Measurements from ENCODE around the gene ADH6. TPM values are rescaled to one million over a fixed set of nuclear protein-coding genes. Genes with fewer than 3 reads are reported as not detected.

Gene ADH6
- total RNA-seq, 1 experiment from 2014 or later = 0.07 TPM

DNA sequence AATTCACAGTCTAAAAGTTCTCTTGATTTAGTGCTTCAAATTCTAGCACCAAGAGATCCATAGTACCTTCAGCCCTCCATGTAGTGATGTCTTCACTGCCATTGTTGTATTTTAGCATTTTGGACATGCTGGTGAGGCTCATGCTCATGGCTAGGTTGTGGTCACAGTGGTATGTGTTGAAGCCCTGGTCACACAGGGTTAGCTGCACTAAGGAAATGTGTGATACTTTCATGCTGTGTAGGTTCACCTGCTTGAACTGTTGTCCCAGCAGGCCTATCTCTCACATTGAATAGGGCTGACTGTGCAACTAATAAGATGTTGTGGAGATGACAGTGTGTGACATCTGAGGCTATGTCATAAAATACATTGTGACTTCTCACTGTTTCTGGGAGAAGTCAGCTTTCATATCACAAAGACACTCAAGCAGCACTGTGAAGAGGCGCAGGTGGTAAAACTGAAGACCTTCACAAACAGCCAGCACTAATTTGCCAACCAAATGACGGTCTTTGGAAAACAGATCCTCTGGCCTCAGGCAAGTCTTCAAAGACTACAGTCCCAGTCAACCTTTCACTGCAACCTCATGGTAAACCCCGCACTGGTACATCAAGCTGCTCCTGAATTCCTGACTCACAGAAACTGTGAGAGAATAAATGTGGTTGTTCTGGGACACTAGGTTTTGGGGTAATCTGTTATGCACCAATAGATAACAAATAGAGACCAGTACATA, 57.5 kb downstream of the ADH6 start (continued):
- TF ChIP-seq ARID4B (CRISPR knock-in tag; IDR thresholded peaks at IDR 0.05; ENCODE audit: borderline replicate concordance) = no peak
- TF ChIP-seq, protein P1, sequence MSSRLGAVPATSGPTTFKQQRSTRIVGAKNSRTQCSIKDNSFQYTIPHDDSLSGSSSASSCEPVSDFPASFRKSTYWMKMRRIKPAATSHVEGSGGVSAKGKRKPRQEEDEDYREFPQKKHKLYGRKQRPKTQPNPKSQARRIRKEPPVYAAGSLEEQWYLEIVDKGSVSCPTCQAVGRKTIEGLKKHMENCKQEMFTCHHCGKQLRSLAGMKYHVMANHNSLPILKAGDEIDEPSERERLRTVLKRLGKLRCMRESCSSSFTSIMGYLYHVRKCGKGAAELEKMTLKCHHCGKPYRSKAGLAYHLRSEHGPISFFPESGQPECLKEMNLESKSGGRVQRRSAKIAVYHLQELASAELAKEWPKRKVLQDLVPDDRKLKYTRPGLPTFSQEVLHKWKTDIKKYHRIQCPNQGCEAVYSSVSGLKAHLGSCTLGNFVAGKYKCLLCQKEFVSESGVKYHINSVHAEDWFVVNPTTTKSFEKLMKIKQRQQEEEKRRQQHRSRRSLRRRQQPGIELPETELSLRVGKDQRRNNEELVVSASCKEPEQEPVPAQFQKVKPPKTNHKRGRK (CRISPR knock-in tag; IDR thresholded peaks at IDR 0.05; ENCODE audit: borderline replicate concordance) = no peak
- TF ChIP-seq IRF2 (CRISPR knock-in tag; IDR thresholded peaks at IDR 0.05; ENCODE audit: borderline replicate concordance, low read depth) = no peak
- TF ChIP-seq, protein P2, sequence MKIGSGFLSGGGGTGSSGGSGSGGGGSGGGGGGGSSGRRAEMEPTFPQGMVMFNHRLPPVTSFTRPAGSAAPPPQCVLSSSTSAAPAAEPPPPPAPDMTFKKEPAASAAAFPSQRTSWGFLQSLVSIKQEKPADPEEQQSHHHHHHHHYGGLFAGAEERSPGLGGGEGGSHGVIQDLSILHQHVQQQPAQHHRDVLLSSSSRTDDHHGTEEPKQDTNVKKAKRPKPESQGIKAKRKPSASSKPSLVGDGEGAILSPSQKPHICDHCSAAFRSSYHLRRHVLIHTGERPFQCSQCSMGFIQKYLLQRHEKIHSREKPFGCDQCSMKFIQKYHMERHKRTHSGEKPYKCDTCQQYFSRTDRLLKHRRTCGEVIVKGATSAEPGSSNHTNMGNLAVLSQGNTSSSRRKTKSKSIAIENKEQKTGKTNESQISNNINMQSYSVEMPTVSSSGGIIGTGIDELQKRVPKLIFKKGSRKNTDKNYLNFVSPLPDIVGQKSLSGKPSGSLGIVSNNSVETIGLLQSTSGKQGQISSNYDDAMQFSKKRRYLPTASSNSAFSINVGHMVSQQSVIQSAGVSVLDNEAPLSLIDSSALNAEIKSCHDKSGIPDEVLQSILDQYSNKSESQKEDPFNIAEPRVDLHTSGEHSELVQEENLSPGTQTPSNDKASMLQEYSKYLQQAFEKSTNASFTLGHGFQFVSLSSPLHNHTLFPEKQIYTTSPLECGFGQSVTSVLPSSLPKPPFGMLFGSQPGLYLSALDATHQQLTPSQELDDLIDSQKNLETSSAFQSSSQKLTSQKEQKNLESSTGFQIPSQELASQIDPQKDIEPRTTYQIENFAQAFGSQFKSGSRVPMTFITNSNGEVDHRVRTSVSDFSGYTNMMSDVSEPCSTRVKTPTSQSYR (CRISPR knock-in tag; IDR thresholded peaks at IDR 0.05) = no peak
- TF ChIP-seq JUN (CRISPR knock-in tag; IDR thresholded peaks at IDR 0.05) = no peak
- TF ChIP-seq ZNF232 (CRISPR knock-in tag; IDR thresholded peaks at IDR 0.05) = no peak
- no peak for TF ChIP-seq HMGA2 (CRISPR knock-in tag; IDR thresholded peaks at IDR 0.05)

DNA sequence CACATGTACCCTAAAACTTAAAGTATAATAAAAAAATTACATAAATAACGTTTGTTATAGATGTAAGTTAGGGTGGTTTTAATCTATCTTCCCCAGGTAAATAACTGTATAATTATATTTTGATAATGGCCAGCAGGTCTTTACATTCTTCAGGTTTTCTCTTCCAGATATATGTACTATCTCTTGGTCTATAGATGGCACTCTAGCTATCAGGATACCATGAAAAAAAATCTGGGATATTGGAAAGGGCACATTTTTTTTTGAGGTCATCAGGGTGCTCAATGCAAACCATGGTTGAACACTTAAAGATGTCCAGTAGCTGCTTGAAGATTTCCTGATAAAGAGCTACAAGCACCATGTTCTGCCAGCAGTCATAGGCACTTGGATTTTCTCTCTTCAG, 59.3 kb downstream of the ADH6 start:
- no peak for ATAC-seq
- no peak overlapping the region for H3K4me3 Mint-ChIP-seq

More for the DNA sequence above, 59.3 kb downstream of the ADH6 start:
- no peak for TF ChIP-seq USF1 (CRISPR knock-in tag; IDR thresholded peaks at IDR 0.05)
- TF ChIP-seq, protein P3, sequence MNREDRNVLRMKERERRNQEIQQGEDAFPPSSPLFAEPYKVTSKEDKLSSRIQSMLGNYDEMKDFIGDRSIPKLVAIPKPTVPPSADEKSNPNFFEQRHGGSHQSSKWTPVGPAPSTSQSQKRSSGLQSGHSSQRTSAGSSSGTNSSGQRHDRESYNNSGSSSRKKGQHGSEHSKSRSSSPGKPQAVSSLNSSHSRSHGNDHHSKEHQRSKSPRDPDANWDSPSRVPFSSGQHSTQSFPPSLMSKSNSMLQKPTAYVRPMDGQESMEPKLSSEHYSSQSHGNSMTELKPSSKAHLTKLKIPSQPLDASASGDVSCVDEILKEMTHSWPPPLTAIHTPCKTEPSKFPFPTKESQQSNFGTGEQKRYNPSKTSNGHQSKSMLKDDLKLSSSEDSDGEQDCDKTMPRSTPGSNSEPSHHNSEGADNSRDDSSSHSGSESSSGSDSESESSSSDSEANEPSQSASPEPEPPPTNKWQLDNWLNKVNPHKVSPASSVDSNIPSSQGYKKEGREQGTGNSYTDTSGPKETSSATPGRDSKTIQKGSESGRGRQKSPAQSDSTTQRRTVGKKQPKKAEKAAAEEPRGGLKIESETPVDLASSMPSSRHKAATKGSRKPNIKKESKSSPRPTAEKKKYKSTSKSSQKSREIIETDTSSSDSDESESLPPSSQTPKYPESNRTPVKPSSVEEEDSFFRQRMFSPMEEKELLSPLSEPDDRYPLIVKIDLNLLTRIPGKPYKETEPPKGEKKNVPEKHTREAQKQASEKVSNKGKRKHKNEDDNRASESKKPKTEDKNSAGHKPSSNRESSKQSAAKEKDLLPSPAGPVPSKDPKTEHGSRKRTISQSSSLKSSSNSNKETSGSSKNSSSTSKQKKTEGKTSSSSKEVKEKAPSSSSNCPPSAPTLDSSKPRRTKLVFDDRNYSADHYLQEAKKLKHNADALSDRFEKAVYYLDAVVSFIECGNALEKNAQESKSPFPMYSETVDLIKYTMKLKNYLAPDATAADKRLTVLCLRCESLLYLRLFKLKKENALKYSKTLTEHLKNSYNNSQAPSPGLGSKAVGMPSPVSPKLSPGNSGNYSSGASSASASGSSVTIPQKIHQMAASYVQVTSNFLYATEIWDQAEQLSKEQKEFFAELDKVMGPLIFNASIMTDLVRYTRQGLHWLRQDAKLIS (CRISPR knock-in tag; IDR thresholded peaks at IDR 0.05; ENCODE audit: borderline replicate concordance) = no peak
- TF ChIP-seq ZNF416 (CRISPR knock-in tag; IDR thresholded peaks at IDR 0.05) = no peak
- TF ChIP-seq, protein P4, sequence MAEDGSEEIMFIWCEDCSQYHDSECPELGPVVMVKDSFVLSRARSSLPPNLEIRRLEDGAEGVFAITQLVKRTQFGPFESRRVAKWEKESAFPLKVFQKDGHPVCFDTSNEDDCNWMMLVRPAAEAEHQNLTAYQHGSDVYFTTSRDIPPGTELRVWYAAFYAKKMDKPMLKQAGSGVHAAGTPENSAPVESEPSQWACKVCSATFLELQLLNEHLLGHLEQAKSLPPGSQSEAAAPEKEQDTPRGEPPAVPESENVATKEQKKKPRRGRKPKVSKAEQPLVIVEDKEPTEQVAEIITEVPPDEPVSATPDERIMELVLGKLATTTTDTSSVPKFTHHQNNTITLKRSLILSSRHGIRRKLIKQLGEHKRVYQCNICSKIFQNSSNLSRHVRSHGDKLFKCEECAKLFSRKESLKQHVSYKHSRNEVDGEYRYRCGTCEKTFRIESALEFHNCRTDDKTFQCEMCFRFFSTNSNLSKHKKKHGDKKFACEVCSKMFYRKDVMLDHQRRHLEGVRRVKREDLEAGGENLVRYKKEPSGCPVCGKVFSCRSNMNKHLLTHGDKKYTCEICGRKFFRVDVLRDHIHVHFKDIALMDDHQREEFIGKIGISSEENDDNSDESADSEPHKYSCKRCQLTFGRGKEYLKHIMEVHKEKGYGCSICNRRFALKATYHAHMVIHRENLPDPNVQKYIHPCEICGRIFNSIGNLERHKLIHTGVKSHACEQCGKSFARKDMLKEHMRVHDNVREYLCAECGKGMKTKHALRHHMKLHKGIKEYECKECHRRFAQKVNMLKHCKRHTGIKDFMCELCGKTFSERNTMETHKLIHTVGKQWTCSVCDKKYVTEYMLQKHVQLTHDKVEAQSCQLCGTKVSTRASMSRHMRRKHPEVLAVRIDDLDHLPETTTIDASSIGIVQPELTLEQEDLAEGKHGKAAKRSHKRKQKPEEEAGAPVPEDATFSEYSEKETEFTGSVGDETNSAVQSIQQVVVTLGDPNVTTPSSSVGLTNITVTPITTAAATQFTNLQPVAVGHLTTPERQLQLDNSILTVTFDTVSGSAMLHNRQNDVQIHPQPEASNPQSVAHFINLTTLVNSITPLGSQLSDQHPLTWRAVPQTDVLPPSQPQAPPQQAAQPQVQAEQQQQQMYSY (CRISPR knock-in tag; IDR thresholded peaks at IDR 0.05) = no peak
- TF ChIP-seq ZNF138 (CRISPR knock-in tag; conservative IDR thresholded peaks at IDR 0.05) = no peak
- TF ChIP-seq ZNF263 (CRISPR knock-in tag; IDR thresholded peaks at IDR 0.05; ENCODE audit: low read depth) = no peak
- TF ChIP-seq, protein P5, sequence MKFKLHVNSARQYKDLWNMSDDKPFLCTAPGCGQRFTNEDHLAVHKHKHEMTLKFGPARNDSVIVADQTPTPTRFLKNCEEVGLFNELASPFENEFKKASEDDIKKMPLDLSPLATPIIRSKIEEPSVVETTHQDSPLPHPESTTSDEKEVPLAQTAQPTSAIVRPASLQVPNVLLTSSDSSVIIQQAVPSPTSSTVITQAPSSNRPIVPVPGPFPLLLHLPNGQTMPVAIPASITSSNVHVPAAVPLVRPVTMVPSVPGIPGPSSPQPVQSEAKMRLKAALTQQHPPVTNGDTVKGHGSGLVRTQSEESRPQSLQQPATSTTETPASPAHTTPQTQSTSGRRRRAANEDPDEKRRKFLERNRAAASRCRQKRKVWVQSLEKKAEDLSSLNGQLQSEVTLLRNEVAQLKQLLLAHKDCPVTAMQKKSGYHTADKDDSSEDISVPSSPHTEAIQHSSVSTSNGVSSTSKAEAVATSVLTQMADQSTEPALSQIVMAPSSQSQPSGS (CRISPR knock-in tag; IDR thresholded peaks at IDR 0.05; ENCODE audit: borderline replicate concordance, low read depth) = no peak
- POLR2A ChIA-PET = no interaction called here
- no peak overlapping the region for H3K27ac Mint-ChIP-seq
- H3K36me3 Mint-ChIP-seq = 0 out of 2 replicates have a peak, but pooled peaks cover 2% of the 10 kb centered on the region
- peaks cover 8% of the 10 kb centered on the region; the same call in 1 of the 2 replicates for H3K9me3 Mint-ChIP-seq
- no peaks in the 10 kb centered on the region for H3K4me1 Mint-ChIP-seq
- DNase-seq (ENCODE audit: low spot score) = no peak
- no peaks in the 10 kb centered on the region for H3K27me3 Mint-ChIP-seq (ENCODE audit: low read depth)
- CTCF ChIA-PET = no interaction called here
